Measurements from ENCODE around the gene LGALS1. TPM values are rescaled to one million over a fixed set of nuclear protein-coding genes. Genes with fewer than 3 reads are reported as not detected.

Gene LGALS1
- total and polyA plus RNA-seq, 9 of the 15 experiments (the other 6 are each of a cell fraction or from before 2014, with no cell fraction given): 160 to 800 (median 330) TPM

DNA sequence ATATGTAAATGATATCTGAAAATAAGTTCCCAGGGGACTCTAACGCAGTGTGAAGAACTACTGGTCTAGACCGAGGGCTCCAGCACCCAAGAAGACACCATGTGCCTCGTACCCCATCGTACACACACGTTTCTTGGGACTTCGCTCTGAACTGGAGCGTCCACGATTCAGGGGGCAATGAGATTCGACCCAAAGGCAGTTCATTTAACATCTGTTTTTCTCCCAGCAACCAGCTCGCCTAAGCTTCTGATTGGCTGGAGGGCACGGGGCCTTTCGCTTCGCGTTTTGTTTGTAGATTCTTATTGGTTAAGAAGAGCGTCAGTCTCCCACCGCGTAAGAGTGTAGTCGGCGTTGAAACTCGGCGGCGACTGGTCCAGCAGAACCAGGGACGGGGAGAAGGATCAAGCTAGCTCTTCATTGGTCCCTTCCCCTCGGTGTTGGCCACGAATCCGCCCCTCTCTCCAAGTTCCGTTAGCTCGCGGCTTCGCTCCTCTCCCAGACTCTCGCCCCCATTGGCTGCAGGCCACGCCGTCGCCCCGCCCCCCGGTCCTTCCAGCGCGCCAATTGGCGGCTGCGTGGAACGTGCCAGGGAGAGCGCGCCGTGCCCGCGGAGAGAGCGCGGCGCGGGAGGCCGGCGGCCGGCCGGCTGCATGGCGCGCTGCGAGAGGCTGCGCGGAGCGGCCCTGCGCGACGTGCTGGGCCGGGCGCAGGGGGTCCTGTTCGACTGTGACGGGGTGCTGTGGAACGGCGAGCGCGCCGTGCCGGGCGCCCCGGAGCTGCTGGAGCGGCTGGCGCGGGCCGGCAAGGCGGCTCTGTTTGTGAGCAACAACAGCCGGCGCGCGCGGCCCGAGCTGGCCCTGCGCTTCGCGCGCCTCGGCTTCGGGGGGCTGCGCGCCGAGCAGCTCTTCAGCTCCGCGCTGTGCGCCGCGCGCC, 17.0 kb upstream of the LGALS1 start, which contains the start of gene PDXP (continued):
- TF ChIP-seq PTBP1 (IDR thresholded peaks at IDR 0.05; ENCODE audit: low read depth, low read length): no peak
- no peak for TF ChIP-seq SMAD3 (CRISPR knock-in tag; conservative IDR thresholded peaks at IDR 0.05)
- no peak for TF ChIP-seq NBN (IDR thresholded peaks at IDR 0.05; ENCODE audit: low read depth)
- no peak for TF ChIP-seq KLF1 (tag; IDR thresholded peaks at IDR 0.05)
- TF ChIP-seq, protein P1, sequence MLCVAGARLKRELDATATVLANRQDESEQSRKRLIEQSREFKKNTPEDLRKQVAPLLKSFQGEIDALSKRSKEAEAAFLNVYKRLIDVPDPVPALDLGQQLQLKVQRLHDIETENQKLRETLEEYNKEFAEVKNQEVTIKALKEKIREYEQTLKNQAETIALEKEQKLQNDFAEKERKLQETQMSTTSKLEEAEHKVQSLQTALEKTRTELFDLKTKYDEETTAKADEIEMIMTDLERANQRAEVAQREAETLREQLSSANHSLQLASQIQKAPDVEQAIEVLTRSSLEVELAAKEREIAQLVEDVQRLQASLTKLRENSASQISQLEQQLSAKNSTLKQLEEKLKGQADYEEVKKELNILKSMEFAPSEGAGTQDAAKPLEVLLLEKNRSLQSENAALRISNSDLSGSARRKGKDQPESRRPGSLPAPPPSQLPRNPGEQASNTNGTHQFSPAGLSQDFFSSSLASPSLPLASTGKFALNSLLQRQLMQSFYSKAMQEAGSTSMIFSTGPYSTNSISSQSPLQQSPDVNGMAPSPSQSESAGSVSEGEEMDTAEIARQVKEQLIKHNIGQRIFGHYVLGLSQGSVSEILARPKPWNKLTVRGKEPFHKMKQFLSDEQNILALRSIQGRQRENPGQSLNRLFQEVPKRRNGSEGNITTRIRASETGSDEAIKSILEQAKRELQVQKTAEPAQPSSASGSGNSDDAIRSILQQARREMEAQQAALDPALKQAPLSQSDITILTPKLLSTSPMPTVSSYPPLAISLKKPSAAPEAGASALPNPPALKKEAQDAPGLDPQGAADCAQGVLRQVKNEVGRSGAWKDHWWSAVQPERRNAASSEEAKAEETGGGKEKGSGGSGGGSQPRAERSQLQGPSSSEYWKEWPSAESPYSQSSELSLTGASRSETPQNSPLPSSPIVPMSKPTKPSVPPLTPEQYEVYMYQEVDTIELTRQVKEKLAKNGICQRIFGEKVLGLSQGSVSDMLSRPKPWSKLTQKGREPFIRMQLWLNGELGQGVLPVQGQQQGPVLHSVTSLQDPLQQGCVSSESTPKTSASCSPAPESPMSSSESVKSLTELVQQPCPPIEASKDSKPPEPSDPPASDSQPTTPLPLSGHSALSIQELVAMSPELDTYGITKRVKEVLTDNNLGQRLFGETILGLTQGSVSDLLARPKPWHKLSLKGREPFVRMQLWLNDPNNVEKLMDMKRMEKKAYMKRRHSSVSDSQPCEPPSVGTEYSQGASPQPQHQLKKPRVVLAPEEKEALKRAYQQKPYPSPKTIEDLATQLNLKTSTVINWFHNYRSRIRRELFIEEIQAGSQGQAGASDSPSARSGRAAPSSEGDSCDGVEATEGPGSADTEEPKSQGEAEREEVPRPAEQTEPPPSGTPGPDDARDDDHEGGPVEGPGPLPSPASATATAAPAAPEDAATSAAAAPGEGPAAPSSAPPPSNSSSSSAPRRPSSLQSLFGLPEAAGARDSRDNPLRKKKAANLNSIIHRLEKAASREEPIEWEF (CRISPR knock-in tag; IDR thresholded peaks at IDR 0.05): no peak
- no peak for TF ChIP-seq NFRKB (IDR thresholded peaks at IDR 0.05; ENCODE audit: low read depth)
- no peak for TF ChIP-seq PHF20 (IDR thresholded peaks at IDR 0.05; ENCODE audit: partially characterized antibody)
- TF ChIP-seq, protein P2, sequence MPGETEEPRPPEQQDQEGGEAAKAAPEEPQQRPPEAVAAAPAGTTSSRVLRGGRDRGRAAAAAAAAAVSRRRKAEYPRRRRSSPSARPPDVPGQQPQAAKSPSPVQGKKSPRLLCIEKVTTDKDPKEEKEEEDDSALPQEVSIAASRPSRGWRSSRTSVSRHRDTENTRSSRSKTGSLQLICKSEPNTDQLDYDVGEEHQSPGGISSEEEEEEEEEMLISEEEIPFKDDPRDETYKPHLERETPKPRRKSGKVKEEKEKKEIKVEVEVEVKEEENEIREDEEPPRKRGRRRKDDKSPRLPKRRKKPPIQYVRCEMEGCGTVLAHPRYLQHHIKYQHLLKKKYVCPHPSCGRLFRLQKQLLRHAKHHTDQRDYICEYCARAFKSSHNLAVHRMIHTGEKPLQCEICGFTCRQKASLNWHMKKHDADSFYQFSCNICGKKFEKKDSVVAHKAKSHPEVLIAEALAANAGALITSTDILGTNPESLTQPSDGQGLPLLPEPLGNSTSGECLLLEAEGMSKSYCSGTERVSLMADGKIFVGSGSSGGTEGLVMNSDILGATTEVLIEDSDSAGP (CRISPR knock-in tag; IDR thresholded peaks at IDR 0.05): no peak
- TF ChIP-seq ZSCAN29 (IDR thresholded peaks at IDR 0.05): no peak
- no peak for TF ChIP-seq ZC3H11A (IDR thresholded peaks at IDR 0.05; ENCODE audit: low read depth, low read length)
- peak; percentile 85 for TF ChIP-seq CREM (IDR thresholded peaks at IDR 0.05; ENCODE audit: low read depth)
- TF ChIP-seq ILK (tag; IDR thresholded peaks at IDR 0.05; ENCODE audit: borderline replicate concordance, low read depth): no peak
- no peak for TF ChIP-seq SAFB2 (IDR thresholded peaks at IDR 0.05; ENCODE audit: borderline replicate concordance, low read depth, low read length, severe bottlenecking)
- peak; percentile 23 for TF ChIP-seq POLR2B (IDR thresholded peaks at IDR 0.05; ENCODE audit: low read depth, partially characterized antibody)
- TF ChIP-seq NFIX (CRISPR knock-in tag; IDR thresholded peaks at IDR 0.05; ENCODE audit: low read depth): no peak
- no peak for TF ChIP-seq FOXJ2 (tag; IDR thresholded peaks at IDR 0.05)
- TF ChIP-seq NFXL1 (CRISPR knock-in tag; IDR thresholded peaks at IDR 0.05): no peak
- no peak for TF ChIP-seq FOXA1 (IDR thresholded peaks at IDR 0.05; ENCODE audit: borderline replicate concordance)
- TF ChIP-seq NCOA1 (IDR thresholded peaks at IDR 0.05; ENCODE audit: low read depth): no peak
- TF ChIP-seq HOXB6 (CRISPR knock-in tag; IDR thresholded peaks at IDR 0.05; ENCODE audit: borderline replicate concordance): no peak
- no peak for TF ChIP-seq COPS2 (conservative IDR thresholded peaks at IDR 0.05)
- TF ChIP-seq, protein P3, sequence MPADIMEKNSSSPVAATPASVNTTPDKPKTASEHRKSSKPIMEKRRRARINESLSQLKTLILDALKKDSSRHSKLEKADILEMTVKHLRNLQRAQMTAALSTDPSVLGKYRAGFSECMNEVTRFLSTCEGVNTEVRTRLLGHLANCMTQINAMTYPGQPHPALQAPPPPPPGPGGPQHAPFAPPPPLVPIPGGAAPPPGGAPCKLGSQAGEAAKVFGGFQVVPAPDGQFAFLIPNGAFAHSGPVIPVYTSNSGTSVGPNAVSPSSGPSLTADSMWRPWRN (IDR thresholded peaks at IDR 0.05; ENCODE audit: low read depth): no peak
- TF ChIP-seq POLR2H (tag; IDR thresholded peaks at IDR 0.05; ENCODE audit: low read depth): peak; percentile 66; the same call in 1 of the 2 replicates

Measured in K562 (cell line).